ENCODE measurements around the gene IGF2R. TPM values are rescaled to one million over a fixed set of nuclear protein-coding genes. Genes with fewer than 3 reads are reported as not detected.

The IGF2R gene
- total RNA-seq, 1 donor from 2014 or later = 73.4 TPM

GRCh38 chr6:160010067-160010466 is 41.2 kb downstream of the IGF2R start:
- intact Hi-C loops (cut with DNase I) = no loop called here
- Histone ChIP-seq H3K4me3 (no peak overlapping the region), H3K36me3 (peaks cover 0 to 23% of the 10 kb centered on the region in 2 donors), H3K27ac (peak overlapping the region; percentile 4), H3K4me1 (peaks cover 40% of the 10 kb centered on the region), H3K27me3 (no peaks in the 10 kb centered on the region), H3K9me3 (no peaks in the 10 kb centered on the region)
- no peak for DNase-seq (ENCODE audit: extremely low spot score in 2 of 2)
- TF ChIP-seq POLR2AphosphoS5 (IDR thresholded peaks at IDR 0.05; ENCODE audit: insufficient read depth in 1 of 2, low read depth in 1 of 2) (peak in 1 of 2 donors; percentile 17), CTCF (IDR thresholded peaks at IDR 0.05) (no peak)

- no peak for DNase-seq (ENCODE audit: extremely low spot score in 2 of 2)
- Histone ChIP-seq H3K4me3 (no peak overlapping the region), H3K27me3 (no peaks in the 10 kb centered on the region), H3K9me3 (no peaks in the 10 kb centered on the region), H3K27ac (no peak overlapping the region), H3K4me1 (peaks cover 9% of the 10 kb centered on the region), H3K36me3 (peaks cover 0 to 34% of the 10 kb centered on the region in 2 donors)
- intact Hi-C loops (cut with DNase I) = no loop called here
- TF ChIP-seq POLR2AphosphoS5 (IDR thresholded peaks at IDR 0.05; ENCODE audit: insufficient read depth in 1 of 2, low read depth in 1 of 2) (no peak), CTCF (IDR thresholded peaks at IDR 0.05) (no peak), POLR2A (IDR thresholded peaks at IDR 0.05) (no peak)
Measured at GRCh38 chr6:160013987-160014868, 45.3 kb downstream of the IGF2R start.

- no peak overlapping the region for H3K27ac ChIP-seq
- no peaks in the 10 kb centered on the region for H3K9me3 ChIP-seq
- H3K4me3 ChIP-seq = no peak overlapping the region
- H3K4me1 ChIP-seq = peaks cover 9% of the 10 kb centered on the region
- TF ChIP-seq POLR2AphosphoS5 (IDR thresholded peaks at IDR 0.05; ENCODE audit: insufficient read depth in 1 of 2, low read depth in 1 of 2) (no peak), POLR2A (IDR thresholded peaks at IDR 0.05) (no peak), CTCF (IDR thresholded peaks at IDR 0.05) (no peak)
- no peaks in the 10 kb centered on the region for H3K27me3 ChIP-seq
- peaks cover 0 to 34% of the 10 kb centered on the region in 2 donors for H3K36me3 ChIP-seq
- intact Hi-C loops (cut with DNase I) = no loop called here
- DNase-seq (ENCODE audit: extremely low spot score in 2 of 2) = no peak
Measured at GRCh38 chr6:160014869-160015182, 45.9 kb downstream of the IGF2R start.

GRCh38 chr6:160015778-160016684 is 47.1 kb downstream of the IGF2R start:
- H3K4me1 ChIP-seq = peaks cover 2% of the 10 kb centered on the region
- H3K36me3 ChIP-seq = peaks cover 0 to 27% of the 10 kb centered on the region in 2 donors
- peak overlapping the region; percentile 18 for H3K27ac ChIP-seq
- no peaks in the 10 kb centered on the region for H3K27me3 ChIP-seq
- H3K9me3 ChIP-seq = no peaks in the 10 kb centered on the region
- DNase-seq (ENCODE audit: extremely low spot score in 2 of 2) = no peak
- intact Hi-C loops (cut with DNase I) = no loop called here
- H3K4me3 ChIP-seq = no peak overlapping the region
- TF ChIP-seq POLR2A (IDR thresholded peaks at IDR 0.05) (no peak), CTCF (IDR thresholded peaks at IDR 0.05) (no peak), POLR2AphosphoS5 (IDR thresholded peaks at IDR 0.05; ENCODE audit: insufficient read depth in 1 of 2, low read depth in 1 of 2) (no peak)

All from vagina (tissue), 2 donors.